Measurements from ENCODE around the gene SORCS2. TPM values are rescaled to one million over a fixed set of nuclear protein-coding genes. Genes with fewer than 3 reads are reported as not detected.

The SORCS2 gene
- total RNA-seq, 6 donors from 2014 or later: 2.2 to 28.3 (median 7.2) TPM

- Histone ChIP-seq H3K27ac (no peak overlapping the region), H3K27me3 (no peaks in the 10 kb centered on the region), H3K4me1 (no peaks in the 10 kb centered on the region), H3K4me3 (no peak overlapping the region), H3K36me3 (no peaks in the 10 kb centered on the region), H3K9me3 (peaks cover 0 to 13% (median 6%) of the 10 kb centered on the region in 4 donors)
- ATAC-seq (ENCODE audit: low FRiP score in 2 of 2) (no peak), DNase-seq (no peak)
- 79 to 90% methylated on average over 4 of the region's 4 CpGs for WGBS, 2 donors
- no peak for TF ChIP-seq POLR2AphosphoS5 (IDR thresholded peaks at IDR 0.05)
- TF ChIP-seq CTCF (IDR thresholded peaks at IDR 0.05): no peak
- TF ChIP-seq EP300 (IDR thresholded peaks at IDR 0.05): no peak
- TF ChIP-seq POLR2A (IDR thresholded peaks at IDR 0.05): no peak
These were observed 215.8 kb downstream of the SORCS2 start for GRCh38 chr4:7408166-7408565.

GRCh38 chr4:7410446-7410845 lies 218.1 kb downstream of the SORCS2 start:
- no peak for DNase-seq
- WGBS, 2 donors: 47 to 75% methylated on average over 1 of the region's 1 CpG

DNA sequence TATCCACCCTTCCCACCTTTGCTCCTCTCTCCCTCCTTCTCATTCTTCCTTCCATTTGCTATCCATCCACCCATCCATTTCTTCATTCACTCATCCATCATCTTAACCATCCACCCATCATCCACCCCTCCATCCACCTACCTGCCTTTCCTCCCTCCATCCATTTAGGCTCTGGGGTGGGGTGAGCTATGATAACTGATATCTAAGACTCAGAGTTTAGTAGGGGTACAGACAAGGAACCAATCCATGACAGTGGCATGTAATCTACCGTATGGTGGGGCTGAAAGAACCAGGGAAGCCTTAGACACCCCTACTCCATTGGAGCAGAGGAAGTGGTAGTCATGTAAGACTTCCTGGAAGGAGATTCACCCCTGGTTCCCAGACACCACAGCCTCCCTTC lies 219.2 kb downstream of the SORCS2 start:
- Histone ChIP-seq H3K36me3 (no peaks in the 10 kb centered on the region), H3K27ac (no peak overlapping the region), H3K4me3 (no peak overlapping the region), H3K4me1 (no peaks in the 10 kb centered on the region), H3K9me3 (peaks cover 0 to 13% (median 6%) of the 10 kb centered on the region in 4 donors), H3K27me3 (no peaks in the 10 kb centered on the region)
- no peak for TF ChIP-seq POLR2AphosphoS5 (IDR thresholded peaks at IDR 0.05)
- no peak for TF ChIP-seq CTCF (IDR thresholded peaks at IDR 0.05)
- no peak for TF ChIP-seq EP300 (IDR thresholded peaks at IDR 0.05)
- TF ChIP-seq POLR2A (IDR thresholded peaks at IDR 0.05): no peak
- WGBS, 2 donors: 78 to 88% methylated on average over 1 of the region's 1 CpG
- DNase-seq: no peak
- ATAC-seq (ENCODE audit: low FRiP score in 2 of 2): no peak

More at GRCh38 chr4:7410446-7410845, 218.1 kb downstream of the SORCS2 start:
- Histone ChIP-seq H3K27me3 (no peaks in the 10 kb centered on the region), H3K4me1 (no peaks in the 10 kb centered on the region), H3K36me3 (no peaks in the 10 kb centered on the region), H3K27ac (no peak overlapping the region), H3K9me3 (peaks cover 0 to 13% (median 6%) of the 10 kb centered on the region in 4 donors), H3K4me3 (no peak overlapping the region)
- ATAC-seq (ENCODE audit: low FRiP score in 2 of 2): peak in 1 of 2 donors; percentile 26
- TF ChIP-seq EP300 (IDR thresholded peaks at IDR 0.05) (no peak), POLR2AphosphoS5 (IDR thresholded peaks at IDR 0.05) (no peak), CTCF (IDR thresholded peaks at IDR 0.05) (no peak), POLR2A (IDR thresholded peaks at IDR 0.05) (no peak)

DNA sequence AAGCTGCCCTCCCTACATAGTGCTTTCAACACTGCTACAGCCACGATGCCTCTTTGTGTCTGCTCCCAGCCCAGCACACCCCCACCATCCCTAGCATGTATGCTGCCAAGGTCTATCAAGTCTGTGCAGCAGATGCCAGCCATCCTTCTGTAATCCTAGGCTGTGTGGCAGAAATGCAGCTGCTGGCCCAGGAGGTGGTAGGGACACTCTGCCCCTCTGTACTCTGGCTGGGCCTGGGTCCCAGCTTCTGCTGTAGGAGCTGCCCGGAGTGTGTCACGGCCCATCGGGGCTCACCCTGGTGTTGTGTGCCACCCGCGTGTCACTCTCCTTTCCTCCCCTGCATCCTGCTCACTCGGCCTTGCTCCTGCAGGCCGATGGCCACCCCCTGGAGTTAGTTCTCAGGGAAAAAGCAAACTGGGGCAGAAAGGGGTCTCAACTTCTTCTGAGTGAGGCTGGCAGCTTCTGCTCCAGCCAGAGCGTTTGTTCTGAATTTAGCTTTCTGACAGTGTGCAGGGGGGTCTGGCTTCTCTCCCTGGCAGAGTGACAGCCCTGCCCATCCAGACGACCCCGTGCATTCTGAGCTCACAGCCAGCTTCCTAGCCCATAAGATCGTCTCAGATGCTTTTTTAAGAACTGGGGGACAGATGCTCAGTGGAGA lies 219.7 kb downstream of the SORCS2 start:
- ATAC-seq (ENCODE audit: low FRiP score in 2 of 2): no peak
- no peaks in the 10 kb centered on the region for H3K36me3 ChIP-seq
- no peaks in the 10 kb centered on the region for H3K4me1 ChIP-seq
- H3K4me3 ChIP-seq: no peak overlapping the region
- H3K9me3 ChIP-seq: peaks cover 0 to 13% (median 6%) of the 10 kb centered on the region in 4 donors
- no peak for TF ChIP-seq POLR2A (IDR thresholded peaks at IDR 0.05)
- no peak for TF ChIP-seq CTCF (IDR thresholded peaks at IDR 0.05)
- no peak for TF ChIP-seq EP300 (IDR thresholded peaks at IDR 0.05)
- TF ChIP-seq POLR2AphosphoS5 (IDR thresholded peaks at IDR 0.05): no peak
- DNase-seq: peak in 1 of 2 donors; percentile 14
- no peaks in the 10 kb centered on the region for H3K27me3 ChIP-seq
- WGBS, 2 donors: 67 to 72% methylated on average over 7 to 12 of the region's 12 CpGs
- no peak overlapping the region for H3K27ac ChIP-seq

- H3K4me1 ChIP-seq: no peaks in the 10 kb centered on the region
- H3K27me3 ChIP-seq: no peaks in the 10 kb centered on the region
- DNase-seq (no peak), ATAC-seq (ENCODE audit: low FRiP score in 2 of 2) (no peak)
- 86 to 100% methylated on average over 1 to 4 of the region's 4 CpGs for WGBS, 2 donors
- H3K36me3 ChIP-seq: no peaks in the 10 kb centered on the region
- TF ChIP-seq POLR2AphosphoS5 (IDR thresholded peaks at IDR 0.05): no peak
- TF ChIP-seq EP300 (IDR thresholded peaks at IDR 0.05): no peak
- no peak for TF ChIP-seq CTCF (IDR thresholded peaks at IDR 0.05)
- TF ChIP-seq POLR2A (IDR thresholded peaks at IDR 0.05): no peak
- no peak overlapping the region for H3K4me3 ChIP-seq
- H3K27ac ChIP-seq: no peak overlapping the region
- peaks cover 0 to 13% (median 6%) of the 10 kb centered on the region in 4 donors for H3K9me3 ChIP-seq
These were observed 220.2 kb downstream of the SORCS2 start for GRCh38 chr4:7412554-7412912.
